Chondrocyte (in vitro differentiated cells): ENCODE results near the gene TMC4. TPM values are rescaled to one million over a fixed set of nuclear protein-coding genes. Genes with fewer than 3 reads are reported as not detected.

Experiments used
- DNase-seq: peaks from one replicate; pipeline ENCODE4 v3.0.0; 2021; ENCODE audit warnings: mixed read lengths, low spot score
- H3K27ac Mint-ChIP-seq: one replicate; pipeline ENCODE4 v1.8.0; 2021; ENCODE audit warnings: mild to moderate bottlenecking, moderate library complexity, mixed read lengths; ENCODE audit not compliant: unreplicated experiment
- H3K27me3 Mint-ChIP-seq: 2 replicates; pipeline ENCODE4 v1.8.0; 2021; ENCODE audit warnings: low read depth, mixed read lengths
- H3K36me3 Mint-ChIP-seq: 2 replicates; pipeline ENCODE4 v1.8.0; 2021; ENCODE audit warnings: low read depth, mixed read lengths
- H3K4me1 Mint-ChIP-seq: 2 replicates; pipeline ENCODE4 v1.8.0; 2021; ENCODE audit warnings: low read depth, mild to moderate bottlenecking, mixed read lengths
- H3K4me3 Mint-ChIP-seq: one replicate; pipeline ENCODE4 v1.8.0; 2021; ENCODE audit warnings: mild to moderate bottlenecking, moderate library complexity, mixed read lengths; ENCODE audit not compliant: unreplicated experiment
- H3K9me3 Mint-ChIP-seq: 2 replicates; pipeline ENCODE4 v1.8.0; 2021; ENCODE audit warnings: low read depth, mixed read lengths
- CTCF ChIP-seq: fragments of 200-600 bp; sonication (generic); IDR thresholded peaks from 2 replicates; pipeline ENCODE4 v1.5.0; 2021; ENCODE audit warnings: antibody characterized with exemption, mild to moderate bottlenecking, moderate library complexity
- total RNA-seq: library from RNA; stranded (reverse); gene quantifications from 3 replicates; pipeline ENCODE4 v1.2.1, GENCODE V29; 2021

TMC4 gene
- total RNA-seq, 1 donor from 2014 or later: 3.7 TPM

GRCh38 chr19:54152878-54153524, 20.0 kb downstream of the TMC4 start:
- H3K4me3 Mint-ChIP-seq: no peak overlapping the region
- no peaks in the 10 kb centered on the region for H3K27me3 Mint-ChIP-seq
- peak overlapping the region; percentile 89 for H3K27ac Mint-ChIP-seq
- H3K36me3 Mint-ChIP-seq: peaks cover 35% of the 10 kb centered on the region
- H3K9me3 Mint-ChIP-seq: no peaks in the 10 kb centered on the region
- TF ChIP-seq CTCF: no peak
- DNase-seq: no peak
- H3K4me1 Mint-ChIP-seq: peaks cover 11% of the 10 kb centered on the region

- DNase-seq: no peak
- H3K36me3 Mint-ChIP-seq: peaks cover 37% of the 10 kb centered on the region
- H3K4me1 Mint-ChIP-seq: peaks cover 11% of the 10 kb centered on the region
- no peak overlapping the region for H3K27ac Mint-ChIP-seq
- TF ChIP-seq CTCF: no peak
- no peaks in the 10 kb centered on the region for H3K27me3 Mint-ChIP-seq
- H3K9me3 Mint-ChIP-seq: no peaks in the 10 kb centered on the region
- H3K4me3 Mint-ChIP-seq: no peak overlapping the region
Measured at GRCh38 chr19:54152267-54152666, 20.7 kb downstream of the TMC4 start.

GRCh38 chr19:54151362-54152035, 21.5 kb downstream of the TMC4 start:
- no peak for TF ChIP-seq CTCF
- Mint-ChIP-seq H3K9me3 (no peaks in the 10 kb centered on the region), H3K27ac (no peak overlapping the region), H3K36me3 (peaks cover 38% of the 10 kb centered on the region), H3K4me1 (peaks cover 7% of the 10 kb centered on the region), H3K4me3 (no peak overlapping the region), H3K27me3 (no peaks in the 10 kb centered on the region)
- DNase-seq: no peak

- Mint-ChIP-seq H3K9me3 (no peaks in the 10 kb centered on the region), H3K4me1 (peaks cover 5% of the 10 kb centered on the region), H3K27ac (no peak overlapping the region), H3K36me3 (peaks cover 46% of the 10 kb centered on the region), H3K4me3 (no peak overlapping the region), H3K27me3 (no peaks in the 10 kb centered on the region)
- TF ChIP-seq CTCF: no peak
- no peak for DNase-seq
Measured at GRCh38 chr19:54149021-54149812, 23.7 kb downstream of the TMC4 start.

- H3K27me3 Mint-ChIP-seq: no peaks in the 10 kb centered on the region
- H3K36me3 Mint-ChIP-seq: peaks cover 50% of the 10 kb centered on the region
- peak; percentile 89 for DNase-seq
- no peaks in the 10 kb centered on the region for H3K9me3 Mint-ChIP-seq
- no peak overlapping the region for H3K4me3 Mint-ChIP-seq
- no peak for TF ChIP-seq CTCF
- peaks cover 1% of the 10 kb centered on the region for H3K4me1 Mint-ChIP-seq
- no peak overlapping the region for H3K27ac Mint-ChIP-seq
Measured at GRCh38 chr19:54148158-54148557, 24.8 kb downstream of the TMC4 start.
